ENCODE results near the gene AXIN1.

GRCh38 chr16:401468-402348 is 49.2 kb upstream of the AXIN1 start, which contains the start of gene DECR2:
- TF ChIP-seq CTCF (conservative IDR thresholded peaks at IDR 0.05 in 1 of 2, IDR thresholded peaks at IDR 0.05 in 1 of 2; ENCODE audit: low read depth in 1 of 2, low read length in 2 of 2): peak; percentile 31 to 32
- TF ChIP-seq EZH2 (IDR thresholded peaks at IDR 0.05; ENCODE audit: low read length, missing control alignments): no peak
